Heart left ventricle (tissue), 13 donors: ENCODE data around the gene FHL1.

ENCODE experiments used
- CTCF ChIP-seq, 12 donors: fragments of 200-600 bp; sonication (generic) in 4 of 12; IDR thresholded peaks; one replicate each; pipeline versions ENCODE4 v1.5.0 to v1.8.0; 2018 to 2022; ENCODE audit warnings: antibody characterized with exemption in 12 of 12, mild to moderate bottlenecking in 5 of 12
- POLR2A ChIP-seq, 2 donors: fragments of 450-650 bp; IDR thresholded peaks; one replicate each; pipeline ENCODE4 v1.6.1; 2017; ENCODE audit warnings: antibody characterized with exemption in 2 of 2, mild to moderate bottlenecking in 2 of 2, moderate library complexity in 2 of 2
- donor health status: ischemic (EF 13 %, LVEDD 7.1; RV severe dilation, severe dysfunction).
- donor health status: DM: no; HTN: yes; CAD: no.
- donor health status: DM: no; HTN: no; CAD: no.
- donor health status: ischemic (EF 25% LVEDD 6.9; RV normal size, moderate dysfunction).
- donor health status: ischemic (EF 25% LVEDD 5.7; RV mildly dilated, moderate dysfunction).
- donor health status: ischemic (EF 35%, LVEDD 5.7; RV mildly dilated, moderate dysfunction).
- donor health status: nonischemic (EF 11% LVEDD 7.7; RV severe dilation, severe dysfunction).
- donor health status: DM: yes; HTN: yes; CAD: no.
- donor health status: PGD.
- donor health status: ischemic (EF 29% LVEDD 5.4; RV normal size, mild dysfunction).
- donor health status: nonischemic (EF 23%, LVEDD 6.1; RV moderate dilation, normal function).

DNA sequence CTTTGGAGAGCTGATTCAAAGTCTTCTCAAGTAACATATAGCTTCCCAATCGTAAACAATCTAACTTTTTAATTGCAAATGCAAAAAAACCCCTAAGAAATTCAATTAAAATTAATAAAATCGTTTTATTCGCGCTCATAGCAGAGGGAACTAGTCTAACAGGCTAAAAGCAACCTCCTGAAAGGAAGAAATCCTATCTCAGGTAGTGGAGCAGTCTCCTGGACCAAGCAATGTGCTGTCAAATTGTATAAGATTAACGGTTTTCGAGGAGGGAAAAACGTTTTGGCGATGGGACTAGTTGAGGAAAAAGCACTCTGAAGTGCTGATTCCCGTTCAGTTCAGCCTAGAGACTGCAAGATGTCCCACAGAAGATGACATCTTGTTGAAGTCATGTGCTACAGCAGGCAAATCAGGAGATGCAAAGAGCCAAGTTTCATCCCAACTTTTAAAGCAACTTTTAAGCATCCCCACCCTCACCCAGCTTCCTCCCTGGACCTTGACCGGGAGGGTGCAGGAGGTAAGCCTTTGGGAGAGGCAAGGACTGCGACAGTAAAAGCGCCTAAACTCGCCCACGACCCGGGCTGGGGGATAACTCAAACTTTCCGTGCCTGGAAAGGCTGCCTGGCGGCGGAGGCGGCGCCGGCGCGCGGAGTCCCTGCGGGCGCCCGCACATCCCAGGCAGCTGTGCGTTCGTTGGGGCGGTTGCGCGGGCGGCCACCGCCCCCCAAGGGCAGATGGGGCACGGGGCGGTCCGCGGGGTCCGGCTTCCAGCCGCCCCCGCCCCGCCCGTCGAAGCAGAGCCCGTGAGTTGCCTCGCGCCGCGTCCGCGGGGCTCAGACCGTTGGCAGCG lies 103.1 kb downstream of the FHL1 start:
- TF ChIP-seq CTCF (IDR thresholded peaks at IDR 0.05): no peak
- no peak for TF ChIP-seq POLR2A (IDR thresholded peaks at IDR 0.05)
